Stimulated activated CD8-positive, alpha-beta memory T cell treated with anti-CD3 and anti-CD28 coated beads, Interleukin-7, amount 100 ng/mL, for 1 hour (primary cell): Measurements from ENCODE around the gene ACER3.
"Not testable (repeated sequence)": the region's sequence is repeated elsewhere in the genome, so short reads cannot be mapped to it uniquely, and the experiment has no call there.

Experiments used
- DNase-seq, 2 donors: peaks; one replicate each; pipeline ENCODE4 v3.0.0-alpha.2; 2020; ENCODE audit warnings: low read depth in 2 of 2

Gene ACER3

GRCh38 chr11:77038029-77038824, 177.5 kb downstream of the ACER3 start:
- DNase-seq: no peak

GRCh38 chr11:77038825-77039326, 178.2 kb downstream of the ACER3 start:
- no peak for DNase-seq

DNA sequence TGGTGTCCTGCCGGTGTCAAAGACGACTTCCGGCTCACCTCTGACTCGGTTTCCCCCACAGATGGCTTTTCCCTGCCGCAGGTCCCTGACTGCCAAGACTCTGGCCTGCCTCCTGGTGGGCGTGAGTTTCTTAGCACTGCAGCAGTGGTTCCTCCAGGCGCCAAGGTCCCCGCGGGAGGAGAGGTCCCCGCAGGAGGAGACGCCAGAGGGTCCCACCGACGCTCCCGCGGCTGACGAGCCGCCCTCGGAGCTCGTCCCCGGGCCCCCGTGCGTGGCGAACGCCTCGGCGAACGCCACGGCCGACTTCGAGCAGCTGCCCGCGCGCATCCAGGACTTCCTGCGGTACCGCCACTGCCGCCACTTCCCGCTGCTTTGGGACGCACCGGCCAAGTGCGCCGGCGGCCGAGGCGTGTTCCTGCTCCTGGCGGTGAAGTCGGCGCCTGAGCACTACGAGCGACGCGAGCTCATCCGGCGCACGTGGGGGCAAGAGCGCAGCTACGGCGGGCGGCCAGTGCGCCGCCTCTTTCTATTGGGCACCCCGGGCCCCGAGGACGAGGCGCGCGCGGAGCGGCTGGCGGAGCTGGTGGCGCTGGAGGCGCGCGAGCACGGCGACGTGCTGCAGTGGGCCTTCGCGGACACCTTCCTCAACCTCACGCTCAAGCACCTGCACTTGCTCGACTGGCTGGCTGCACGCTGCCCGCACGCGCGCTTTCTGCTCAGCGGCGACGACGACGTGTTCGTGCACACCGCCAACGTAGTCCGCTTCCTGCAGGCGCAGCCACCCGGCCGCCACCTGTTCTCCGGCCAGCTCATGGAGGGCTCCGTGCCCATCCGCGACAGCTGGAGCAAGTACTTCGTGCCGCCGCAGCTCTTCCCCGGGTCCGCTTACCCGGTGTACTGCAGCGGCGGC, 179.0 kb downstream of the ACER3 start:
- no peak for DNase-seq

- DNase-seq: no peak
These were observed 179.7 kb downstream of the ACER3 start for GRCh38 chr11:77040401-77040777.

DNA sequence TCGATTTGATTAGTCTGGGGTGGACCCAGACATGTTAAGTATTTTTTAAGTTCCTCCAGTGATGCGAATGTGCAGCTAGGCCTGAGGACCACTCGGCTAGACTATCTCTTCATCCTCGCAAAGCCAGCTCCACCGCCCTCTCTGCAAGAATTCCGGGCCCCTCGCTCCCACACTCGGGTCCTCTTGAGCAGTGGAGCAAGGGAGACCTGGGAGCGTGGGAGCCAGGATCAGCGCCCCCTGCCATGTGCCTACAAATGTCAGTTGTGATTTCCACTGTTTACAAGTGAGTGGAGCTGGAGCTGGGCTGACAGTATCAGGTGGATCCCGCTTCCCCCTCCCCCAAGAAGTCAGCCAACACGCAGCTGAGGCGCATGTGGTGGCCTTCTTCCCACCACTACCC, 180.2 kb downstream of the ACER3 start:
- no peak for DNase-seq

- DNase-seq: no peak
These were observed 181.5 kb downstream of the ACER3 start for GRCh38 chr11:77042111-77042726.

DNA sequence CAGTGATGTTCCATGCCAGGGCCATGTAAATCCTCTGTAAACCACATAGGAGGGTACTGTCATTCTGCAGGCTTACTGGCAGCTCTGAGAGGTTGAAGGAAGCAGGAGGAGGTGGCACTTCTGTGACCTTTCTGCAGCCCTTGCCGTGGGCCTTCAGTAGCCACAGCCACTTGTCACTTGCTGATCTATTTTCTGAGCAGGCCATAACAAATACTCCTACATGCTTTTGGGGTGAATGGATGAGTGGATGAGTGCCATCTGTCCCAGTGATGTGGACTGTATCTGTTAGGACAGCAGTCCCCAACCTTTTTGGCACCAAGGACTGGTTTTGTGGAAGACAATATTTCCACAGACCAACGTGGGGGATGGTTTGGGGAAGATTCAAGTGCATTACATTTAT, 183.6 kb downstream of the ACER3 start:
- DNase-seq: no peak

DNA sequence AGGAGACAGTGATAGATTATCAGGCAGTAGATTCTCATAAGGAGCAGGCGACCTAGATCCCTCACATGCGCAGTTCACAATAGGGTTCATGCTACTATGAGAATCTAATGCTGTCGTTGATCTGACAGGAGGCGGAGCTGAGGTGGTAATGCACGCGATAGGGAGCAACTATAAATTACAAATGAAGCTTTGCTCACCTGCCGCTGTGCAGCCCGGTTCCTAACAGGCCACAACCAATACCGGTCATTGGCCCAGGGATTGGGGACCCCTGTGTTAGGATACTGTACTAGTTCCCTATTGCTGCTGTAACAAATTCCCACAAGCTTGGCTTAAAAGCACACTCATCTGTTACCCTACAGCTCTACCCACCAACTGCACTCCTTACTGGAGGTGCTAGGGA, 184.2 kb downstream of the ACER3 start:
- no peak for DNase-seq

GRCh38 chr11:77046060-77046501, 185.4 kb downstream of the ACER3 start:
- peak in 1 of 2 donors; percentile 19 for DNase-seq

GRCh38 chr11:77047007-77047927, 186.5 kb downstream of the ACER3 start:
- peak; percentile 39 to 59 for DNase-seq

- not testable (repeated sequence) for DNase-seq
These were observed 187.3 kb downstream of the ACER3 start for GRCh38 chr11:77047928-77048446.

DNA sequence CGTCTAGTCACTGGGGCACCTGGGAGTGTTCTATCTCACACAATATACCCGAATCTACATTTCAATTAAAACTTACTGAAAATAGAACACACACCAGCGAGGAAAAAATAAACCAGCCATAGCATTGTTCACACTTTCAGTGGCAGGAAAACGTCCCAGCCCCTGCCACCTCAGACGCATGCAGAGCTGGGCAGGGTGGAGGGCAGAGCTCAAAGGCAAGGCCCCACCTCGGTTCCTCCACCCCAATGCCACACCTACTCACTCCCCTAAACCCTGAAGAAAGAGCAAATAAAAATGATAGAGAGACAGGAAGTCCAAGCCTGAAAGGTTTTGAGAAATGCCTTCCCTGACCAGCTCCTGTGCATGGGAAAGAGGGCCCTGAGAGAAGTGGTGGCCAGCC, 188.3 kb downstream of the ACER3 start:
- no peak for DNase-seq

- DNase-seq: no peak
These were observed 190.8 kb downstream of the ACER3 start for GRCh38 chr11:77051511-77051910.

DNA sequence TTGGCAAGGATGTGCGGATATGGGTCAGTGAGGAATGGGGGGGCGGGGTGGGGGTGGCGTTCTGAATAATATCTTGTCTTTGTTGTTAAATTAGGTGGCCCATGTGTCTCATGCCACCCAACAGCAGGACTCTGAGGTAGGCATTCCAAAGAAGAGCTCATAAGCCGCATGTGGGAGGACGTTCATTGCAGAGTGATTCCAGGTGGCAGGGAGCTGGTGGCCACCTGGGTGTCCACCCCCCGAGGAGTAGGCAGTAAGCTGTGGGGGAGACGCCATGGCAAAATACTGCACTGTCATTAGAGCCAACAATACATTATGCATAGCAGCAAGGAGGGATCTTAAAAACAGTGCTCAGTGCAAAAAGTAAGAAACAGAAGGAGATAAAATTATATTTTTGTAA, 191.8 kb downstream of the ACER3 start:
- DNase-seq: no peak

DNA sequence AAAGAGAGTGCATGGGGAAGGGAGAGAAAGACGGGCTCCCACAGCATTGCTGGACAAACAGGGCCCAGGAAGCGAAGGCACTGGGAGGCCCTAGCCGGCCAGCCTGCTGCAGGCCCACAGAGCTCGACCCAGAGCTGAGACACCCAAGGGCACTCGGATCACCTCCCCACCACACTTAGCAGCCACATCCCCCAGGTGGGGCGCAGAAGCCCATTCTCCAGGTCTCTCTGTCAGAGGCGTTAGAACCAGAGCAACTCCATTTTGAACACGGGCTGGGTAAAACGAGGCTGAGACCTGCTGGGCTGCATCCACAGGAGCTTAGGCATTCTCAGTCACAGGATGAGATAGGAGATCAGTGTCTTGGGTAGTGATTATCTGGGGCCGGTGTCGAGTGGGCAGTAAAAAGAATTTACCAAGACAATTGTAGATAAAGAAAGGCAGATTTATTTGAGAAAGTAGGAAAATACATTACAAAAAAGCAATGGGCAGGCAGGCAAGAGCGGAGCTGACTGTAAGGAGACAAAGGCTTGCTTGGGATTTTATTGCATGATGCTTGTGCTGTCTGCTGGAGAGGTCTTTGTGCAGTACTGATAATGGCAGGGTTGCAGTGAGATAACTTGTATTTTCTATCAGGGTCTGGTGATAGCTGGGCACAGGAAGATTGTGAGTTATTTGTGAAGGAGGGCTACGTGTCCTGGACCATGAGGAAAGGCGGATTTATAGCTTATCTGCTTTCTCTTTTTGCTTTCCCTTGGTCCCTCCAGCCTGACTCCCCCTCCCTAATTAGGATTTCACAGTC, 192.7 kb downstream of the ACER3 start:
- no peak for DNase-seq

- DNase-seq: no peak
These were observed 193.4 kb downstream of the ACER3 start for GRCh38 chr11:77054084-77054483.

GRCh38 chr11:77055101-77055561, 194.4 kb downstream of the ACER3 start:
- DNase-seq: no peak

DNA sequence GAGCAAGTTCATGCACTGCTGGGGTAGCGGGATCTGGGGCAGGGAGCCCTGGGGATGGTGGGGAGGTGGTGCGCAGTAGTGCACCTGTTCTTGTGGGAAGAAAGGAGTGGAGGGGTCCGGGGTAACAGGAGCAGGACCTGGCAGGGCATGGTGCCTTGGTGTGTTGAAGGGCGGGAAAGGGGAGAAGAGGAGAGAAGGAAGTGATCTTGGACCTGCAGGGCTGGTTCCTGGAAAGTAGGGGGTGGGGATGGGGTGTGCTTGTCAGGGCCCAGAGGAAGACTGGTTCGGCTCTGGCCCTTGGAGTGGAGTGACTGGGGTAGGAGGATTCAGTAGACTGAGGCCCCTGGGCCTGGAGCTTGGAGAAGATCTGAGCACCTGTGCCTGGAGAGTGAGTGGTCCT, 195.2 kb downstream of the ACER3 start:
- DNase-seq: no peak

DNA sequence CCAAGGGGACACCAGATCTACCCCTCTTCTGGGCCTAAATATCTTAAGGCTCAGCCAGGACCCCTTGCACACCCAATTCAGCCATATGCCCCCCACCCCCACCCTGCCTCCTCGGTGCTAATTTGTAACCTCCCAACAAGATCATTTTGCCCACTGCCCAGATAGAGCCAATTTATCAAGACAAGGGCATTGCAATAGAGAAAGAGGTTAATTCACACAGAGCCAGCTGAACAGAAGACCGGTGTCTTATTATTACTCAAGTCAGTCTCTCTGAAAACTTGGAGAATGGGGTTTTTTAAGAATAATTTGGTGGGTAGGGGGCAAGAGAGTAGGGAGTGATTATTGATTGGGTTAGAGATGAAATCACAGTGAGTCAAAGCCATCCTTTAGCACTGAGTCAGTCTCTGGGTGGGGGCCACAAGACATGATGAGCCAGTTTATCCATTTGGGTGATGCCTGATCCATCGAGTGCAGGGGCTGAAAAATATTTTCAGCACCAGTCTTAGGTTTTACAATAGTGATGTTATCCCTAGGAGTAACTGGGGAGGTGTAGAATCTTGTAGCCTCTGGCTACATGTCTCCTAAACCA, 196.2 kb downstream of the ACER3 start:
- DNase-seq: no peak
